Ishikawa (cell line): ENCODE data around the gene OBI1.

Experiments used
- CEBPB ChIP-seq: IDR thresholded peaks from 2 replicates; pipeline ENCODE4 v1.6.1; 2012
- CREB1 ChIP-seq: IDR thresholded peaks from 2 replicates; pipeline ENCODE4 v1.6.1; 2012; ENCODE audit warnings: low read depth
- EGR1 ChIP-seq: IDR thresholded peaks from 2 replicates; pipeline ENCODE4 v1.6.1; 2012
- EP300 ChIP-seq: IDR thresholded peaks from 2 replicates; pipeline ENCODE4 v1.6.1; 2012; ENCODE audit warnings: borderline replicate concordance
- FOXM1 ChIP-seq: IDR thresholded peaks from 2 replicates; pipeline ENCODE4 v1.6.1; 2012; ENCODE audit warnings: low read depth, borderline replicate concordance
- NFIC ChIP-seq: IDR thresholded peaks from 2 replicates; pipeline ENCODE4 v1.6.1; 2012
- RAD21 ChIP-seq: IDR thresholded peaks from 2 replicates; pipeline ENCODE4 v1.6.1; 2012; ENCODE audit warnings: low read depth
- TAF1 ChIP-seq: IDR thresholded peaks from 2 replicates; pipeline ENCODE4 v1.6.1; 2012; ENCODE audit warnings: low read depth, mild to moderate bottlenecking
- TCF12 ChIP-seq: IDR thresholded peaks from 2 replicates; pipeline ENCODE4 v1.6.1; 2012; ENCODE audit warnings: low read depth
- TEAD4 ChIP-seq: IDR thresholded peaks from 2 replicates; pipeline ENCODE4 v1.6.1; 2012
- YY1 ChIP-seq: IDR thresholded peaks from 2 replicates; pipeline ENCODE4 v1.6.1; 2012; ENCODE audit warnings: low read depth
- ZBTB7A ChIP-seq: IDR thresholded peaks from 2 replicates; pipeline ENCODE4 v1.6.1; 2012; ENCODE audit warnings: low read depth
- TF ChIP-seq, protein P1 (sequence below): IDR thresholded peaks from 2 replicates; pipeline ENCODE4 v1.6.1; 2012
- TF ChIP-seq, protein P2 (sequence below): IDR thresholded peaks from 2 replicates; pipeline ENCODE4 v1.6.1; 2012; ENCODE audit warnings: low read depth, mild to moderate bottlenecking
- TF ChIP-seq, protein P3 (sequence below): IDR thresholded peaks from 2 replicates; pipeline ENCODE4 v1.6.1; 2012

Gene OBI1

DNA sequence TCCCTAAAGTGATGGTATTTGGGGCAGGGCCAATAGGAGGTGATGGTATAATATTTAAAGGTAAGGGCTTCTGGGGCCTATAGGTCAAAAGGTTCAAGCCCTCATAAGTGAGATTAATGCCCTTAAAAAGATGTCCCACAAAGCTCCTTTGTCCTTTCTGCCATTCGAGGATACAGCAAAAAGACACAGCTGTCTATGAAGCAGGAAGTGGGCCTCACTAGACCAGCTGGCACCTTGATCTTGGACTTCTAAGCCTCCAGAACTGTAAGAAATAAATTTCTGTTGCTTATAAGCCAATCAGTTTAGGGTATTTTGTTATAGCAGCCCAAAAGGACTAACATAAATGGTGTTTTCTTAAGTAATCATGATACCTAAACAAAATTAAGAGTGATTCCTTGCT is 28.4 kb downstream of the OBI1 start:
- TF ChIP-seq ZBTB7A (no peak), FOXM1 (no peak), CREB1 (no peak)
- TF ChIP-seq, protein P1, sequence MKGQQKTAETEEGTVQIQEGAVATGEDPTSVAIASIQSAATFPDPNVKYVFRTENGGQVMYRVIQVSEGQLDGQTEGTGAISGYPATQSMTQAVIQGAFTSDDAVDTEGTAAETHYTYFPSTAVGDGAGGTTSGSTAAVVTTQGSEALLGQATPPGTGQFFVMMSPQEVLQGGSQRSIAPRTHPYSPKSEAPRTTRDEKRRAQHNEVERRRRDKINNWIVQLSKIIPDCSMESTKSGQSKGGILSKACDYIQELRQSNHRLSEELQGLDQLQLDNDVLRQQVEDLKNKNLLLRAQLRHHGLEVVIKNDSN = no peak

DNA sequence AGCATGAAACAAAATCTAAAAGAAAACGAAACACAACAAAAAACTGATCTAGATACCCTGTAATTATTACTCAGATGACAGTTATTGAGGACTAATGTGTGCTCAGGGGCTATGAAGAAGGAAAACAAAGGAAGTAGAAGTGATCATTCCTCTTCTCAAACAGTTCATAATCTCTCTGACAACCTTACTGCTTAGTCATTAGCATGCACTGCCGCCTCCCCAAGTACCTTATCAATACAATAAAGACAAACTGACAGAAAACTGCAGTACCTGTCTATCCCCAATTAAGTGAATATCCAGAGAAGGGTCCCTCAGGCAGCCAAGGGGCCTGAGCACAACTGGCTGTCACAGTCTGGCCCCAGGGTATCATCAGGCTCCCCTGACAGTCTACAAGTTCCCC is 33.6 kb downstream of the OBI1 start:
- no peak for TF ChIP-seq TCF12
- no peak for TF ChIP-seq RAD21
- TF ChIP-seq NFIC = no peak

DNA sequence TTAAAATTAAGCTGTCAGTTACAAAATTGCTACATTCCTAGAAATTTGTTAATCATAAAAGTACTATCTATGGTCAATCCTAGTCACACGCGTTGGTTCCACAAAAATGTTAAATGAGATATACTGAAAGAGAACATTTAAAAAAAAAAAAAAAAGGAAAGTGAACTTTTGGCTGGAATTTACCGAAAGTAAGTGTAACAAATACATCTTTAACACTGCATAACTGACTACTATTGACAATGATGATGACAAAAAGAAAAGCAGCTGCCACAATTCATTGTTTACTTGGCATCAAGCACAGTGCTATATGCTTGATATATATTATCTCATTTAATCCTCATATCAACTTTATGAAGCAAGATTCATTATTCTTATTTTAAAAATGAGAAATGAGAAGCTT is 35.8 kb downstream of the OBI1 start:
- TF ChIP-seq CREB1 (no peak), TAF1 (no peak), RAD21 (no peak), ZBTB7A (no peak), EGR1 (no peak)

DNA sequence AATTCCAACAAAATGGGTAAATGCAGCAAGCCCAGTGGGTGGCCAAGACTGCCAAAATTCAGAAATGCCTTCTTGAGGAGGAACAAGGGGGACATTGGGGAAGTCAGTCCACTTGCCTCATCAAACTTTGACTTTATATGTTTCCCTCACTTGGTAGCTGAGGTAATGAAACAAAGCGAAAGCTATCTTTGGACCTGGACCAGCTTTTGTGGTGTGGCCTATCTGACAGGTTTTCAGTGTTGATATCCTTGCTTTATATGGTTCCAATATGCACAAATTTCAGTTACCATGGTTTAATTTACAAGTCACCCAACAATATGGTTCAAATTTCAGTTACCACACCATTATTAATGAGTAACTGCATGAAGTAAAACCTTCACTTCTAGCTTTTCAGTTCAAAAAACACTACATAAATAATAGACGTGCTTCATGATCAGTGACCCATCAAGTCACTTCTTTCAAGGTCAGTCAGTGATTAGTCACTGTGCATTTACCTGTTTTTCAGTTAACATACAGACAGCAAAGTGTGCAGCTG is 38.0 kb downstream of the OBI1 start:
- TF ChIP-seq EGR1 (no peak), RAD21 (no peak), EP300 (no peak), FOXM1 (no peak), NFIC (no peak), TAF1 (no peak), TEAD4 (no peak), TCF12 (no peak), ZBTB7A (no peak), YY1 (no peak), CREB1 (no peak), CEBPB (no peak)
- TF ChIP-seq, protein P2, sequence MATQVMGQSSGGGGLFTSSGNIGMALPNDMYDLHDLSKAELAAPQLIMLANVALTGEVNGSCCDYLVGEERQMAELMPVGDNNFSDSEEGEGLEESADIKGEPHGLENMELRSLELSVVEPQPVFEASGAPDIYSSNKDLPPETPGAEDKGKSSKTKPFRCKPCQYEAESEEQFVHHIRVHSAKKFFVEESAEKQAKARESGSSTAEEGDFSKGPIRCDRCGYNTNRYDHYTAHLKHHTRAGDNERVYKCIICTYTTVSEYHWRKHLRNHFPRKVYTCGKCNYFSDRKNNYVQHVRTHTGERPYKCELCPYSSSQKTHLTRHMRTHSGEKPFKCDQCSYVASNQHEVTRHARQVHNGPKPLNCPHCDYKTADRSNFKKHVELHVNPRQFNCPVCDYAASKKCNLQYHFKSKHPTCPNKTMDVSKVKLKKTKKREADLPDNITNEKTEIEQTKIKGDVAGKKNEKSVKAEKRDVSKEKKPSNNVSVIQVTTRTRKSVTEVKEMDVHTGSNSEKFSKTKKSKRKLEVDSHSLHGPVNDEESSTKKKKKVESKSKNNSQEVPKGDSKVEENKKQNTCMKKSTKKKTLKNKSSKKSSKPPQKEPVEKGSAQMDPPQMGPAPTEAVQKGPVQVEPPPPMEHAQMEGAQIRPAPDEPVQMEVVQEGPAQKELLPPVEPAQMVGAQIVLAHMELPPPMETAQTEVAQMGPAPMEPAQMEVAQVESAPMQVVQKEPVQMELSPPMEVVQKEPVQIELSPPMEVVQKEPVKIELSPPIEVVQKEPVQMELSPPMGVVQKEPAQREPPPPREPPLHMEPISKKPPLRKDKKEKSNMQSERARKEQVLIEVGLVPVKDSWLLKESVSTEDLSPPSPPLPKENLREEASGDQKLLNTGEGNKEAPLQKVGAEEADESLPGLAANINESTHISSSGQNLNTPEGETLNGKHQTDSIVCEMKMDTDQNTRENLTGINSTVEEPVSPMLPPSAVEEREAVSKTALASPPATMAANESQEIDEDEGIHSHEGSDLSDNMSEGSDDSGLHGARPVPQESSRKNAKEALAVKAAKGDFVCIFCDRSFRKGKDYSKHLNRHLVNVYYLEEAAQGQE = no peak
- TF ChIP-seq, protein P1 = no peak
- TF ChIP-seq, protein P3, sequence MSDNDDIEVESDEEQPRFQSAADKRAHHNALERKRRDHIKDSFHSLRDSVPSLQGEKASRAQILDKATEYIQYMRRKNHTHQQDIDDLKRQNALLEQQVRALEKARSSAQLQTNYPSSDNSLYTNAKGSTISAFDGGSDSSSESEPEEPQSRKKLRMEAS = no peak

DNA sequence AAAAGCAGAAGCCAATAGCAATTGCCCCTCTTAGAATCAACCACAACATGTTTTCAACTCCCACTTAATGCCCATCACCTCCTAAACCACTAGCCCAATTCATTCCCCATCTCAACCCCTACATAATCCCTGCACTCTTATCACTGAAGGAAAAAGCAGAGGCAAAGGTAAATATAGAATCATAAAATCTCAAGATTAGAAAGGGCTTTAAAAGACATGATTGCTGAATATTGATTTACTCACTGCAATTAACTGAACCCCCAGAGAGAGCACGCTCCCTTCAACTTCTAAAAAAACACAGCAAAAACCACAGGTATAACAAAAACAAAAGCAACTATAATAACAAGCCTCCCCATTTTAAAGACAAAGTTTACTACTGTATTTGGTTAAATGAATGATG is 40.5 kb downstream of the OBI1 start:
- no peak for TF ChIP-seq NFIC
- TF ChIP-seq, protein P1 = no peak
- no peak for TF ChIP-seq EP300
- no peak for TF ChIP-seq TAF1
- TF ChIP-seq TCF12 = no peak
- TF ChIP-seq, protein P2 = no peak
- no peak for TF ChIP-seq FOXM1
- no peak for TF ChIP-seq CEBPB
- TF ChIP-seq EGR1 = no peak
- no peak for TF ChIP-seq CREB1
- no peak for TF ChIP-seq RAD21
- TF ChIP-seq, protein P3 = no peak
- TF ChIP-seq TEAD4 = no peak
- TF ChIP-seq YY1 = no peak
- no peak for TF ChIP-seq ZBTB7A

DNA sequence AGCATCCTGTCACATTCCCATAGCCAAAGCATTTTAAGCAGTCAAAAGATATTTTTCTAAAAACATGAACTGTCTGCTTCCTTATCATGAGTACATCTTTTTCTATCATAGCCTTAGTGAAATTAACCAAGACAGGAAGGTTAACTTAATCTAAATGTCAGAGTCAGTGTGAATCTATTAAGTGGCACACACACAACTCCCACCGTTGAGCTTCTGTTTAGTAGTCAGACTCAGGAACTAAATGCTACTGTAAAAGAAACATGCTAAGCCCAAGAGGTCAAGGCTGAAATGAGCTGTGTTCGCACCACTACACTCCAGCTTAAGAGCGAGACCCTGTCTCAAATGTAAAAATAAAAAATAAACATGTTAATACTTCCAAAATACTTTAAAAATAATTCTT is 47.9 kb downstream of the OBI1 start:
- TF ChIP-seq, protein P2 = no peak
- TF ChIP-seq FOXM1 = no peak
- TF ChIP-seq EP300 = no peak
- no peak for TF ChIP-seq CEBPB
- no peak for TF ChIP-seq CREB1
- no peak for TF ChIP-seq RAD21
- TF ChIP-seq TEAD4 = no peak
- no peak for TF ChIP-seq YY1
- TF ChIP-seq, protein P3 = no peak
- no peak for TF ChIP-seq TAF1
- TF ChIP-seq ZBTB7A = no peak
- TF ChIP-seq EGR1 = no peak
- no peak for TF ChIP-seq NFIC
- TF ChIP-seq TCF12 = no peak
- TF ChIP-seq, protein P1 = no peak
